HG03045 (cell line): ENCODE measurements around the gene MTARC1.

Experiments
- ATAC-seq: cut with Tn5 transposase; IDR thresholded peaks from one replicate; pipeline ENCODE4 v1.9.1; 2021; ENCODE audit warnings: mild to moderate bottlenecking, moderate library complexity; ENCODE audit not compliant: unreplicated experiment

The MTARC1 gene

GRCh38 chr1:220769205-220769604 lies 17.5 kb upstream of the MTARC1 start:
- no peak for ATAC-seq

GRCh38 chr1:220770245-220770913 lies 16.3 kb upstream of the MTARC1 start:
- peak; percentile 69 for ATAC-seq

- no peak for ATAC-seq
Measured at GRCh38 chr1:220772846-220773245, 13.9 kb upstream of the MTARC1 start.

GRCh38 chr1:220775240-220775853 lies 11.4 kb upstream of the MTARC1 start:
- no peak for ATAC-seq

- ATAC-seq: no peak
Measured at GRCh38 chr1:220776254-220776653, 10.5 kb upstream of the MTARC1 start.

GRCh38 chr1:220776720-220777326 lies 9.9 kb upstream of the MTARC1 start:
- ATAC-seq: peak; percentile 80

- no peak for ATAC-seq
Measured at GRCh38 chr1:220783453-220783852, 3.3 kb upstream of the MTARC1 start.

- ATAC-seq: no peak
Measured at GRCh38 chr1:220784751-220785150, 2.0 kb upstream of the MTARC1 start.

GRCh38 chr1:220785166-220786056 lies 1.3 kb upstream of the MTARC1 start:
- no peak for ATAC-seq

GRCh38 chr1:220786057-220786336 lies 716 bp upstream of the MTARC1 start:
- ATAC-seq: peak; percentile 22

- peak; percentile 28 for ATAC-seq
Measured at GRCh38 chr1:220787069-220787619, 431 bp downstream of the MTARC1 start.

- no peak for ATAC-seq
Measured at GRCh38 chr1:220788900-220789299, 2.2 kb downstream of the MTARC1 start.

GRCh38 chr1:220789532-220790147 lies 2.9 kb downstream of the MTARC1 start:
- no peak for ATAC-seq

- ATAC-seq: no peak
Measured at GRCh38 chr1:220791285-220791684, 4.6 kb downstream of the MTARC1 start.

GRCh38 chr1:220791956-220792355 lies 5.2 kb downstream of the MTARC1 start:
- ATAC-seq: no peak

- no peak for ATAC-seq
Measured at GRCh38 chr1:220796530-220796929, 9.8 kb downstream of the MTARC1 start.

- no peak for ATAC-seq
Measured at GRCh38 chr1:220797044-220797443, 10.3 kb downstream of the MTARC1 start.

- no peak for ATAC-seq
Measured at GRCh38 chr1:220797553-220797952, 10.8 kb downstream of the MTARC1 start.

- ATAC-seq: no peak
Measured at GRCh38 chr1:220798338-220798737, 11.6 kb downstream of the MTARC1 start.

- no peak for ATAC-seq
Measured at GRCh38 chr1:220800262-220800661, 13.5 kb downstream of the MTARC1 start.
